Measurements from ENCODE around the gene DCBLD2.

- TF ChIP-seq POLR2AphosphoS5 (IDR thresholded peaks at IDR 0.05) = no peak
- TF ChIP-seq CTCF (IDR thresholded peaks at IDR 0.05) = no peak
Observed at GRCh38 chr3:98807011-98807410, 94.5 kb downstream of the DCBLD2 start.

All from prostate gland (tissue), 2 donors.